IgD-negative memory B cell (primary cell): Measurements from ENCODE around the gene TMEM255B. TPM values are rescaled to one million over a fixed set of nuclear protein-coding genes. Genes with fewer than 3 reads are reported as not detected.

Experiments
- H3K27ac Mint-ChIP-seq, 3 donors: one replicate each; pipeline ENCODE4 v1.8.0; 2020 to 2022; ENCODE audit warnings: mild to moderate bottlenecking in 3 of 3, mixed read lengths in 3 of 3, moderate library complexity in 1 of 3
- H3K27me3 Mint-ChIP-seq: one replicate; pipeline ENCODE4 v1.8.0; 2021; ENCODE audit warnings: mixed read lengths
- H3K36me3 Mint-ChIP-seq: one replicate; pipeline ENCODE4 v1.8.0; 2020; ENCODE audit warnings: mild to moderate bottlenecking, mixed read lengths
- H3K4me1 Mint-ChIP-seq, 3 donors: one replicate each; pipeline ENCODE4 v1.8.0; 2020 to 2022; ENCODE audit warnings: mixed read lengths in 3 of 3, mild to moderate bottlenecking in 1 of 3
- H3K4me3 Mint-ChIP-seq, 4 donors: one replicate each; pipeline ENCODE4 v1.8.0; 2020 to 2022; ENCODE audit warnings: mild to moderate bottlenecking in 4 of 4, mixed read lengths in 4 of 4, moderate library complexity in 3 of 4
- H3K9me3 Mint-ChIP-seq, 3 donors: one replicate each; pipeline ENCODE4 v1.8.0; 2020 to 2021; ENCODE audit warnings: mixed read lengths in 3 of 3, mild to moderate bottlenecking in 1 of 3
- polyA plus RNA-seq: library from polyadenylated mRNA; unstranded; fragments of 300-500 nt; fragmentation: Illumina TruSeq; gene quantifications from one replicate; pipeline ENCODE4 v1.2.3, GENCODE V29; 2021

Gene TMEM255B
- polyA plus RNA-seq, 1 donor from 2014 or later: 0.70 TPM

GRCh38 chr13:113862931-113863523 lies 104.0 kb downstream of the TMEM255B start:
- peaks cover 30% of the 10 kb centered on the region for H3K27me3 Mint-ChIP-seq
- peaks cover 6 to 13% (median 12%) of the 10 kb centered on the region in 3 donors for H3K4me1 Mint-ChIP-seq
- H3K27ac Mint-ChIP-seq: no peak overlapping the region
- peaks cover 0 to 6% (median 4%) of the 10 kb centered on the region in 3 donors for H3K9me3 Mint-ChIP-seq
- H3K36me3 Mint-ChIP-seq: peaks cover 3% of the 10 kb centered on the region
- H3K4me3 Mint-ChIP-seq: peak overlapping the region; percentile 74 to 85 (median 82)

- Mint-ChIP-seq H3K27ac (peak within 1 kb of the TSS in 2 of 3 donors; percentile 27 to 74), H3K27me3 (peaks cover 32% of the 10 kb centered on the region), H3K36me3 (peaks cover 4% of the 10 kb centered on the region), H3K9me3 (peaks cover 0 to 8% (median 8%) of the 10 kb centered on the region in 3 donors), H3K4me3 (peak within 1 kb of the TSS; percentile 74 to 88 (median 84)), H3K4me1 (peaks cover 6 to 13% (median 12%) of the 10 kb centered on the region in 3 donors)
These were observed 104.7 kb downstream of the TMEM255B start, which contains the start of gene GAS6 for GRCh38 chr13:113863524-113864272. Gene GAS6 (minus strand): TSS chr13:113864076. CDS start chr13:113863920, 156 bp downstream.

- Mint-ChIP-seq H3K4me3 (peak overlapping the region; percentile 74 to 88 (median 83)), H3K27me3 (peaks cover 32% of the 10 kb centered on the region), H3K36me3 (peaks cover 4% of the 10 kb centered on the region), H3K9me3 (peaks cover 0 to 8% (median 8%) of the 10 kb centered on the region in 3 donors), H3K27ac (peak overlapping the region in 2 of 3 donors; percentile 27 to 74), H3K4me1 (peaks cover 6 to 13% (median 12%) of the 10 kb centered on the region in 3 donors)
These were observed 105.4 kb downstream of the TMEM255B start for GRCh38 chr13:113864273-113864890.

GRCh38 chr13:113865427-113865826 lies 106.4 kb downstream of the TMEM255B start:
- no peak overlapping the region for H3K27ac Mint-ChIP-seq
- peaks cover 32% of the 10 kb centered on the region for H3K27me3 Mint-ChIP-seq
- H3K4me1 Mint-ChIP-seq: peaks cover 6 to 12% (median 12%) of the 10 kb centered on the region in 3 donors
- peaks cover 4% of the 10 kb centered on the region for H3K36me3 Mint-ChIP-seq
- H3K4me3 Mint-ChIP-seq: peak overlapping the region in 3 of 4 donors; percentile 61 to 83 (median 75)
- H3K9me3 Mint-ChIP-seq: peaks cover 0 to 8% (median 8%) of the 10 kb centered on the region in 3 donors

Other genes starting within 250 kb of the TMEM255B start
- 66.9 TPM for gene TFDP1, start 174.5 kb upstream of the TMEM255B start, polyA plus RNA-seq
- gene ATP4B, start 101.0 kb upstream of the TMEM255B start, polyA plus RNA-seq: not detected
- gene GRK1, start 92.0 kb upstream of the TMEM255B start, polyA plus RNA-seq: not detected
- gene GAS6, start 104.8 kb downstream of the TMEM255B start, polyA plus RNA-seq: 0.60 TPM
- gene C13orf46, start 214.8 kb downstream of the TMEM255B start, polyA plus RNA-seq: 1.1 TPM